Activated CD4-positive, CD25-positive, alpha-beta regulatory T cell treated with anti-CD3 and anti-CD28 coated beads, Interleukin-2, amount 50 U/mL, for 72 hours (primary cell): ENCODE results near the gene CST5.
"Not testable (repeated sequence)": the region's sequence is repeated elsewhere in the genome, so short reads cannot be mapped to it uniquely, and the experiment has no call there.

Experiments
- DNase-seq: peaks from one replicate; pipeline ENCODE4 v3.0.0; 2021

The CST5 gene

DNA sequence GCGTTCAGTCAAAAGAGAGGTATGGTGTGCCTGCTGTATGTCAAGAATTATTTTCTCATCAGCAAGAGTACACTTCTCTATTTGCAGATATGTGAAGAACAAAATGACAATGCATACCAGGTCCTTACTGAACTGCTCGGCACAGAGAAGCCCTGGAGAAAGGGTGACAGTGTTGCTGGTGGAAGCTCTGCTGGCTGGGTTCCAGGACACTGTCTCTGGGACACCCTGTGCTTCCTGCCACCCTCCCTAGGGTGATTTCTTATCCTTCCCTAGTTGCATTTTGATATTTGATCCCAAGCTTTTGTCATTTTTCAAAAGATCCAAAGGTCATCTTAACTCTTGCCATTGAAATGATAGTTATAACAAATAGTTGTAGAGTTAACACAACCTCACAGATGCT, 8.3 kb upstream of the CST5 start:
- no peak for DNase-seq

DNA sequence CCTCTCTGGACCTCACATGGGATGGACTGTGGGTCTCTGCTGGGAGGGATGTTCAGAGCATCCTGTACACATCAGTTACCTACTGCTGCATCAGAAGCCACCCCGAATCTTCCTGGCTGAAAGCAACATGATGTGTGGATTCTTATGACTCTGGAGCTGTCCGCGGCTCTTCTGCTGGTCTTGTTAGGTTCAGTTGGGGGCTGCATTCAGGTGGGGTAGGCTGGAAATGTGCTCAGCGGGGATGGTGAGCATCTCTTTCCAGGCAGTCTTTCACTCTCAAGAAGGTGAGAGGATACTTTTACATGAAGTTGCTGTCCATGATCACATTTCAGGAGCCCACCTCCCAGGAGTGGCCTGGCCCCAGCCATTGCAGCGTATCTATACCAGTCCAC, 5.2 kb upstream of the CST5 start:
- DNase-seq = no peak

DNA sequence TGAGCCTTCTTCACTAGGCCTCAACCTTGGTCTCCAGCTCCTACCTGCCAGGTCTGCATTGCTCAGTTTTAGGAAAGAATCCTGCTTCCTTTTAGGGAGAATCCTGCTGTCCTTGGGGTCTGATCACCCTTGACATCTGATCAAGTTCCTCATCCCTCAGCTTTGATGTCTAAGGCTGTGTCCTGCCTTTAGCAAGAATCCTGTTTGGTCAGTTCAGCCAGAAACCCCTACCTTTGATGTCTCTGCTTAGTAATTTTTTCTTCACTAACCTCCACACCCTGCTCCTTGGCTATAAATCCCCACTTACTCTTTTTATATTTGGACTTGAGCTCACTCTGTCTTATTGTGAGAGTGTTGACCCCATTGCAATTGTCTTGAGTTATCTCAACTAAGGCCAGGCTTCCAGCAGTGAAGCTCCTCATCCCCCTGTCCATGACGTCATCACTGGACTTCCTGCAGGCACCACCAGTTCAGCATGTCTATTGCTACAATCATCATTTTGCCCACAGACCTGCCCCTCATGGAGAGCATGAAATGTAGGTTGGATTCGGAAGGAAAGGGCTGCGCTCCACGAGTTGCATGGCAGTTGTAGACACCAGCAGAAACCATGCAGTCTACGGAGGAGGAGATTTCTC, 4.7 kb upstream of the CST5 start:
- DNase-seq = no peak

DNA sequence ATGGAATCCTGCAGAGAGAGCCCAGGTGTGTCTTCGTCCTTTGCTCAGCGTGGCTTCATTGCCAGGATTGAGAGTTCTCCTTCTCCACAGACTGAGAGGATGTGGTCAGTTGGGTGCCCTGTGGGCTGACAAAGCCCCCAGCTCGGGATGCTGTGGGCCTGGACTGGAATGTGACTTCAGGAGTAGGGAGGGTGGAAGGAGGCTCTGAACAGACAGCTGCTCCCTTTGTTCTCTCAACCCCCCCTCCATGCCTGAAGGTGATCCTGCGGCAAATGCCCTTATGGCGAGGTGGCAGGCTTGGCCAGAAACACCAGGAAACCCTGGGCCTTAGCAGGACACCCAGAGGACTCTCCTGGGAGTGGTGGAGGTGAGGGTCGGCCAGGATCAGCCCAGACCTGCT, 1.8 kb upstream of the CST5 start:
- no peak for DNase-seq

DNA sequence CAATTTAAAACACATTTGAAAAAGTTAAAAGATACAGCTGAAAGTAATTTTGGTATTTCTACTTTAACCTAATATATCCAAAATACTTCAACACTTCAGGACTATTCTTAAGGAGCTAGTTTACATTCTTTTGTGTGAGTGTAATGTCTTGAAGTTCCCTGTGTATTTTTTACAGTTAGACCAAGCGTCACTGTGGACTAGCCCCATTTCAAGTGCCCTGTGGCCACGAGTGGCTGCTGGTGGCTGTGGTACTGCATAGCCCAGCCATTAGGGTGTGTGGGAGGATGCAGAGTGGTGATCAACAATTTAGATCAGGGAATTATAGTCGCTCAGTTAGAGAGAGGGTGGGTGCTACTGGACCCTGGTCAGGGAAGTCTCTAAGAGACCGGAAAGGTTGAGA, 869 bp upstream of the CST5 start:
- no peak for DNase-seq

DNA sequence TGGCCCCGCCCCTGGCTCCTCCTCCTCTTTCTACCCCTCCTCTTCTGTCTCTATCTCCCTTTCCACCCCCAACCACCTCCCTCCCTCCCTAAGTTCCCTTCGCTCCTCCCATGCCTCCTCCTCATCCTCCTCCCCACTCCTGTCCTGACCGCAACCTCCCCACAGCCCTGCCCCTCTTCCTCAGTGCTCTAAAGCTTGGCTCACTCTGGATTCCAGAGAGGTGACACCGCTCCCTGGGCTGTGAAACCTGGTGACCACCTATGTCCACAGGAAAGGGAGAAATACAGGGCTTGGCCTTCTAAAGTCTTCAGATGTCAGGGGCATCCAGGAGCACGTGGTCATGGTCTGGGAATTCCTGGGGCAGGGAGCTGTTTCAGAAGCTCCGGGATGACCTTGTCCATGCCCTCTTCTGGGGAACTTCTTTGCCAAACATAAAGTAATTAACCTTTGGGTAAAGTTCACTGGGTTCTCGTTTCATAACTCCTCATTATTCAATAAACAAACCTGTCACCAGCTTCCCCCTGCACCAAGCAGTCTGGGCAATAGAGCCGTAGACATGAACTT, 345 bp upstream of the CST5 start:
- DNase-seq = no peak

DNA sequence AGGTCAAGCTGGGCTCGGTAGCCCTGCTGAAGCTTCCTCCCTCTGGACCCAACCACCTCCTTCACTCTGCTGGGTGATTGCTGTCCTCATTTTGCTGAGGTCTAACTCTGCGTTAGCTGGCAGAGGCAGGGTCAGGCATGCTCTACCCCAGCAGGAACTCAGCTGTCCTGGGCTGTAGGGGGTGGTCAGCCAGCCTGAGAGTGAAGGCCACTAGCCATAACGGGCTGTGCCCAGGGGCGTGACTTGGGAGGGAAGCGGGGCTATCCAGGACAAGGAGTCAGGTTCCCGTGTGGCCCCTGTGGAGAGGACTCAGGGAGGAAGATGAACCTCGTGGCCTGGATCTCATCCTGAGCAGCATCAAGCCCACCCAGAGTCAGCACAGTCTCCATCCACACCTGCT, 761 bp downstream of the CST5 start:
- no peak for DNase-seq

DNA sequence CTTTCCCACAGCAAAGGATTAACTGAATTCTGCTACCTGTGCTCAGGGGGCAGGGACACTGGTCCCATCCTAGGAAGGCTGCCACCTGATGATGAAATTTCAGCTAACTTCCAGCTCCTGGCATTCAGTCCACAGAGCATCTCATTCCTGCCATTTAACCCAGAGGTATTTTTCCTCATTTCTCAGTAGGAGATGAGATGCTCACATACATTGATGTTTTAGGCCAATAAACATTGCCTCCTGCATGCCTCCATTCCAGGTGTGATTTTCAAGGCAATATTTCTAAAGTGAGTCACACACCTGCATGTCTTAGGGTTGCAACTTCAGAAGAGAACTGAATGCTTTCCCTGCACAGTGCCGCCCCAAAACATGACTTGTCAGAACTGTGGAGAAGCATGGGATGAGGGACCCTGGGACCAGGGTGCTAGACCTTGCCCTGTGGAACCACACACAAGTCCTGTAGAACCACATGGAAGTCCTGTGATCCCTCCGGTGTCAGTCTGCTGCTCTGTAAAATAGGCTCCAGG, 1.5 kb downstream of the CST5 start:
- not testable (repeated sequence) for DNase-seq

DNA sequence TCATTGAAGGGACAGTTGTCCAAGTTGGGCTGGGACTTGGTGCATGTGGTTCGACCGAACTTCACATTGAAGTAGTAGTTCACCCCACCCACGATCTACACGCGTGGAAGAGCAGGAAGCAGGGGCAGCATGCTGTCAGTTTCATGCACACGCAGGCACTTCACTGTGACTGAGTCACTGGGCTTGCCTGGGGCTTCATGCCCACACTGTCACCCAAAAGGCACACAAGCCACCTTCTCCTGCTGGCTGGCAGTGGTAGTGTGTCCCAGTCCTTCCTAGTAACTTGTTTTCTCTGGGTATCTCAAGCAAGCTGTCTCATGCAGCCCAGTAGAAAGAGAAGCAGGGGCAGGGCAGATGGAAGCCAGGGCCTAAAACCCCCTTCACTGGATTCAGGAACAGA, 2.0 kb downstream of the CST5 start:
- no peak for DNase-seq

DNA sequence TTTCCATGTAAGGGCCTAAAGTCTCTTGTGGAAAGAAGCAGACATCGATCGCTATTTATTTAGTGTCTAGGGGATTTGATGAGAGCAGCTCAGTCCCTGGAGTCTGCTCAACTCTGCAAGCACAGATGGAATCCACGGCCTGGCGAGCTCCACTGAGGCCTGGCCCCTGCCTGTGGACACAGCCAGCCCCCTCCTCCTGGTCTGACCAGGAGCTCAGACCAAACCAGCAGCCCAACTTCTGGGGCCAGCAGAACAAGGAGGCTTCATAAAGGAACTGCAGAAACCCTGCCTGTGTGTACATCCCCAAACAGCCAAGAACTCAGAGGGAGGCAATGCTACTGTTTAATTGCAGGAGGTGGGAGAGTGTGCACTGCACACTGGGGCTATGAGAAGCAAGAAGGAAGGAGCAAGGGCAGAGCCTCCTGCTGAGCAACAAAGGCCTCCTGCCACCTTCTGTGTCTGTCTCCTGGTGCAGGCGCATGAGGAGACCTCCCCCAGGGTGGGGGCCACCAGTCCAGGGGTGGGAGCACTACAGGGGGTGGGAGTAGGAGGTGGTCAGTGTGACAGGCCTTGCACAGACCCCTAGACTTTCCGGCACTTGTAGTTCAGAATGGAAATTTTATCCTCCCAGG, 3.8 kb downstream of the CST5 start:
- no peak for DNase-seq

DNA sequence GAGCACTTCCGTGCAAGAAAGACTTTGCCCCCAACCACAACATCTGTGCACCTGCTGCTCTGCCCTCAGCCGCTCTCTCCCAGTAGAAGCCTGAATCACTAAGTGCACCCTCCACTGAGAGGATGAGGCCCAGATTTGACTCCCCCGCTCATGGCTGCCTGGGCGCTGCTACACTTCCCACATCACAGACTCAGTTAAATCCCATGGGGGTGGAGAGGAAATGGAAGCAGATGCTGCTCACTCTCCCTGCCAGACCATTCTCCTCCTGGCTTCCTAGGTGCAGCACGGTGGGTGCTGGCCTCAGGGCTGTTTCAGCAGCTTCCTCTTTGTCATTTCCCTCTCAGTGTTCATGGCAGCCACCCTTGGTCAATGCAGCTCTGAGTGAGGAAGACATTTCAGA, 4.8 kb downstream of the CST5 start:
- DNase-seq = no peak

DNA sequence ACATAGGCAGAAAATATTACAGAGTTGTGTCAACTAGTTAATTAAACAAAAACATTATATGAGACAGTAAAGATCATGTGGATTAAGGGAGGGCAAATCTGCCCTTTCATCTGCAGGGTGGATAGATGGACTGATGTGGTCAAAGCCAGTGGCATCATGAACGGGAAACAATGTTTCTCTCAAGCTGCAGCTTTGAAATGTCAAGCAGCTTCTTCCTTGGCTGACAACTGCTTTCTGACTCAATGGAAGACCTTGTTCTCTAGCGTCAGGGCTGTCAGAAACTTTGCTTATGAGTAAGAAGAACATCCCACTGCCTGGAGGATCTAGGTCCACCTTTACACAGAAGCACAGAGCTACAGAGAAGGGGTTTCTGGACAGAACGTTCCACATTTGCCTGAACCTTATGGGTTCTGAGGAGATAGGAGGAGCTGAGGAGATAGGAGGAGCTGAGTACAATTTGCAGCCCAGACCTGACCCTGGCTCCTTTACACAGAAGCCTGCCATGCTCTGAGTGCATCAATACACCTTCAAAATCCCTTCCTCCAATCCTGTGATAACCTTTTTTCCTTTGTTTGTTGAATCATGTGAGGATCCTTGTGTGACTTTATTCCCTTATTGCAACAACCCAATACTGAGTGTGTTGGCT, 6.1 kb downstream of the CST5 start:
- no peak for DNase-seq

DNA sequence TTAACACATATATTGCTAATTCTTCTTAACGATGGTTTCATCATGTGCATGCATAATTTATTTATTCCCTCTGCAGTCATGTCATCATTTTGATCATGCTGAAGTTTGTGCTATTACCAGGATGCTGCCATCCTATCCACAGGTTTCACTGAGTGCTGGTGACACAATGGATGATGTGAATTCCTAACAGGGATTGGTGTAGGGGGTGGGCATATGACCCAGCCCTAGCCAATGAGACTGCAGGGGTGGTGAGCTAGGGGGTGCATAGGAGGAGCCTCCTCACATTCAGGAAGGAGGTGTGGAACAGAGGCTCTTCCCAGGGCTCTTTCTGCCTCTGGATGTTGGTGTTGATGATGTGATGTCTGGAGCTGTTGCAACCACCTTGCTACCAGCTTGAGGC, 7.5 kb downstream of the CST5 start:
- DNase-seq = no peak

DNA sequence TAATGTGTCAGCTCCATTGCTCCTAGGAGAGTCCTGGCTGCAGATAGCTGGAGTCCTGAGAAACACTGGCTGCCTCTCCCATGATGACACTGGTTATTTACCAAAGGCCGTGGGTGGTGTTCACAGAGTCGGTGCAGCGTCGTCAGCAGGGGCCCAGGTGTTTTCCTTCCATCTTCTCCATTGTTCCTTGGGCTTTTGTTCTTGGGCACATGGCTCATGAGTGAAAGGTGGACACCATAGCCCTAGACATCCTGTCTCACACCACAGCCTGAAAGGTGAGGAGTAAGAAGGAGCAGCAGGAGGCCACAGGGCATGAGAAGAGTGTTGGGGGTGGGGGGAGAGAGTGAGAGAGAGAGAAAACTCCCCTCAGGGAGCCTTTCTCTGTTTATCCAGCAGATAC, 9.1 kb downstream of the CST5 start:
- DNase-seq = no peak

DNA sequence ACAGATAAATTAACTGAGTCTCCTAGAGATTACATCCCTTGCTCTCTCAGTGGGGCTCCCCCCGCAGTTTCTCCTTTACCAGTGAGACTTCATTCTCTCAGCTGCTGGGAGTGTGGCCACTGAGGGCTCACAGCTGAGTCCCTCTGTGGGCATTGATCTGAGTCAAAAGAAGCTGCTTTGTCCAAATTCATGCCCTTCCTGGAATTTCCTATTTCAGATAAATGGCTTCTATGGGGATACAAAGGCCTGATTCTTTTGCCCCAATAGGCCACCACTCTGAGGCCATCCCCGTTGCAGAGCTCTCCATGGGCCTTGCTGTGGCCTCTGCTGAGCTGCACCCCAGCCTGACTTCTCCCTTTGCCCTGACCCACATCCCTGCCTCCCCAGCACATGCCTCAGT, 10.0 kb downstream of the CST5 start:
- DNase-seq = no peak

DNA sequence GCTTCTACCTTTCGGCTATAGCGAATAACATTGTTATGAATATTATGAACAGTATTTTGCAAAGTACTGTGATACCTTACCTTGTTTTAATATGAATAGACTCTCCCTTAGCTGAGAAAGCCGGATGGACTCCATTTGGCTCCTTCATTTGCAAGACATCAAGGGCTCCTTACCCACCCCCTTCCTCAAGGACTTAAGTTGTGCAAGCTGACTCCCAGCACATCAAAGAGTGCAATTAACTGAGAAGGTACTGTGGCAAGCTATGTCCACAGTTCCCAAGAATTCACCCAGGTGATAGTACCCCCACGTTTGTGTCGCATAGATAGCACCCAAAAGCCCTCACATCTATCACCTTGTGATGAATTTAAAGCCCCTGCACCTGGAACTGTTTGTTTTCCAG, 11.2 kb downstream of the CST5 start:
- DNase-seq = no peak

DNA sequence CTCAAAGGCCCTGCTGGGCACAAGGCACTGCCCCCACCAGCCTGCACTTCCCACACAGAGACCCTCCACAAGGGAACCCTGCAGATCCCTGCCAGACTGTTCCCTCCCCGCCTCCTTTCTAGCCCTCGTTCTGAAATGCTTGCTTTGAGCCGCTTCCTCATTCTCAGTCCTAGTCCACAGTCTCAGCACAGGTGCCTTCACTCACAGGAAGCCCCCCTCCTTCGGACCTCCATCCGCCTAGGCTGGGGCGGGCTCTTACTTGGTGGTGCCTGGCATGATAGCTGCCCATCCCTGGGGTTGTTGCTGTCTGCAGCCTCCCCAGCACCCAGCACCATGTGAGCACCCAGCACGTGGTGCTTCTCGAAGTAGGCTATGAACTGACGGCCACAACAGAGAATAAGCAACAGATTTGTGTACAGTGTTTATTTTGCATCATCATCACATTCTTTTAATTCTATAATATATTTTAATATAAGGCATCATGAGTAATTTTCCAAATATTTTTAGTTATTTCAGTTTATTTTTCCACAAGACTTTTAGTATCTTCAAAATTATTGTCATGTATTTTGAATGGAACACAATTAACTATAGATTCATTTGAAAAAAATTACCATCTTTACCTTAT, 12.3 kb downstream of the CST5 start:
- DNase-seq = no peak

DNA sequence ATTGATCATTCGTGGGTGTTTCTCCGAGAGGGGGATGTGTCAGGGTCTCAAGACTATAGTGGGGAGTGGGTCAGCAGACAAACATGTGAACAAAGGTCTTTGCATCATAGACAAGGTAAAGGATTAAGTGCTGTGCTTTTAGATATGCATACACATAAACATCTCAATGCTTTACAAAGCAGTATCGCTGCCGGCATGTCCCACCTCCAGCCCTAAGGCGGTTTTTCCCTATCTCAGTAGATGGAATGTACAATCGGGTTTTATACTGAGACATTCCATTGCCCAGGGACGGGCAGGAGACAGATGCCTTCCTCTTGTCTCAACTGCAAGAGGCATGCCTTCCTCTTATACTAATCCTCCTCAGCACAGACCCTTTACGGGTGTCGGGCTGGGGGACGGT, 18.8 kb downstream of the CST5 start:
- DNase-seq = not testable (repeated sequence)

DNA sequence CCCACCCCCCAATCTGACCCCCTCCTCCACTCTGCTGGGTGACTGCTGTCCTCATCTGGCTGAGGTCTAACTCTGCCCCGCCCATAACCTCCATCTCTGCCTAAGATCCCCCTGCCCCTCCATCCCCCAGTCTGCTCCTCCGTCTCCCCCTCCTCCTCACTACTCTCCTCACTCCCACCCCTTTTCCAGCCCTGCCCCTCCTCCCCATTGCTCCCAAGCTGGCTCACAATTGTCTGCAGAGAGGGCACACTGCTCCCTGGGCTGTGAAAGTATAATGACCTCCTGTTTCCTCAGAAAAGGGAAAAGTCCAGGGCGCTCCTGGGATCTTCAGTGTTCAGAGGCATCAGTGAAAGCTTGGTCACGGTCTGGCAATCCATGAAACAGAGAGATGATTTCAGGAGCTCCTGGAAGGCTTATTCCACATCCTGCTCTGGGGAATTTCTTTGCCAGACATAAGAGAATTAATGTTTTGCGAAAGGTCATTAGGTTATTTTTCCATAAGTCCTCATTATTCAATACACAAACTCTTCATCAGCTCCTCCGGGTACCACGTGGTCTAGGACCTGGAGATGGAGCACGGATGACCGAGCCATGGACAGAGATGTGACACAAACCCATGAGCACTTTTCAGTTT, 21.5 kb downstream of the CST5 start:
- no peak for DNase-seq

DNA sequence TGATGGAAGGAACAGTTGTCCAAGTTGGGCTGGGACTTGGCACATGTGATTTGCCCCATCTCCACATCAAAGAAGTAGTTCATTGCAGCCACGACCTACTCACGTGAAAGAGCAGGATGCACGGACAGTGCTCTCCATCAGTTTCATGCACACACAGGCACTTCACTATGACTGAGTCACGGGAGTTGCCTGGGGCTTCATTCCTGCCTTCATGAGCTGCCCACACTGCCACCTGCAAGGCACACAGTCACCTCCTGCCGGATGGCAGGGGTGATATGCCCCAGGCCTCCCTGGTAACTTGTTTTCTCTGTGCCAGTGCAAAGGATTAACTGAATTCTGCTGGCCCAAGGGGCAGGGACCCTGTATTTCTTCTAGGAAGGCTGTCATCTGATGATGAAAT, 22.8 kb downstream of the CST5 start:
- no peak for DNase-seq

DNA sequence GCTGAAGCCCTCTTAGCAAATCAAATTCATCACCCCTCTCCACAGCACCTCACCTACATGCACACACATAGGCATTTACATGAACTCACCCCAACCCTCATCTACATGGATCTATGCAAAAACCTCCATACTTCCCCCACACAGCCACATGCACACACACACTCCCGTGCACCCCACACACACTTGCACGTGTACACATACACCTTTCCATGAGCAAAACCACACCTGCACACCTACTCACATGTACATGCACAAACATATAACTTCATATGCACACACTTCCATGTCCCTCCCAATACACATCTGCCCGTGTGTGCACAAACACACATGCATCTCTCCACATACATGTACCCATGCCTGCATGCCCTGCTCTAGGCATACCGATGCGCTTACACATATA, 23.3 kb downstream of the CST5 start:
- DNase-seq = no peak

DNA sequence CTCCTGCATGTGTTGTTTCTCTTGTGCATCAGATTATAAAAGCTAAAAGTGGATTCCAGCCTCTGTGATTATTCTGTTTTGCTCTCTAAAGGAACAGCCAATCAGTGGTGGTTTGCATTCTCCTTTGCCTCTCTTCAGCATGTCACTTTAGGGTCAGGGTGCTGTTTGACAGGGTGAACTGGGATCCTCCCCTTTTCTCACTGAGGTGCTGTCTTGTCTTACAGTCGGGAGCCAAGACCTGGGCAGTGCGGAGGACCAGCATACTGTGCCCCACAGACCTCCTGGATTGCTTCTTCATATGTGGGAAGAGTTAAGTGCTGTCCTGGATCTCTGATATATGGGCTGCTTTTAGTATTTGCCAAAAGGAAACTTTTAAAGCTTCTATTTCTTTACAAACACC, 37.9 kb downstream of the CST5 start:
- no peak for DNase-seq

DNA sequence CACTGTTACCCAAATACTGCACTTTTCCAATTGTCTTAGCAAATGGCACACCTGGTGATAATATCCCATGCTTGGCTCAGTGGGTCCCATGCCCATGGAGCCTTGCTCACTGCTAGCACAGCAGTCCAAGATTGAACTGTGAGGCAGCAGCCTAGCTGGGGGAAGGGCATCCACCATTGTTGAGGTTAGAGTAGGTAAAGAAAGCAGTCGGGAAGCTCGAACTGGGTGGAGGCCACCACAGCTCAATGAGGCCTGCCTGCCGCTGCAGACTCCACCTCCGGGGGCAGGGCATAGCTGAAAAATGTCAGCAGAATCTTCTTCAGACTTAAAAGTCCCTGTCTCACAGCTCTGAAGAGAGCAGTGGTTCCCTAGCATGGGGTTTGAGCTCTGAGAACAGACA, 43.8 kb downstream of the CST5 start:
- DNase-seq = no peak
